Neural crest cell (in vitro differentiated cells): ENCODE measurements around the gene TMC5. TPM values are rescaled to one million over a fixed set of nuclear protein-coding genes. Genes with fewer than 3 reads are reported as not detected.

Experiments used
- DNase-seq: peaks from one replicate; pipeline ENCODE4 v3.0.0; 2021; ENCODE audit warnings: low read depth, mixed read lengths, low spot score
- H3K27ac Mint-ChIP-seq: one replicate; pipeline ENCODE4 v1.8.0; 2021; ENCODE audit warnings: mild to moderate bottlenecking, mixed read lengths; ENCODE audit not compliant: unreplicated experiment
- H3K27me3 Mint-ChIP-seq: 2 replicates; pipeline ENCODE4 v1.8.0; 2021; ENCODE audit warnings: low read depth, mild to moderate bottlenecking, mixed read lengths
- H3K36me3 Mint-ChIP-seq: 2 replicates; pipeline ENCODE4 v1.8.0; 2021; ENCODE audit warnings: low read depth, mild to moderate bottlenecking, mixed read lengths
- H3K4me1 Mint-ChIP-seq: 2 replicates; pipeline ENCODE4 v1.8.0; 2021; ENCODE audit warnings: mixed read lengths
- H3K4me3 Mint-ChIP-seq: one replicate; pipeline ENCODE4 v1.8.0; 2021; ENCODE audit warnings: mild to moderate bottlenecking, mixed read lengths
- H3K9me3 Mint-ChIP-seq: 2 replicates; pipeline ENCODE4 v1.8.0; 2021; ENCODE audit warnings: mixed read lengths
- CTCF ChIP-seq: fragments of 200-600 bp; sonication (generic); conservative IDR thresholded peaks from 2 replicates; pipeline ENCODE4 v1.5.0; 2021; ENCODE audit warnings: antibody characterized with exemption, mild to moderate bottlenecking
- total RNA-seq: library from RNA; stranded (reverse); gene quantifications from 2 replicates; pipeline ENCODE4 v1.2.1, GENCODE V29; 2021

TMC5 gene
- total RNA-seq, 1 donor from 2014 or later = not detected

GRCh38 chr16:19431636-19432340 is 14.1 kb downstream of the TMC5 start:
- no peaks in the 10 kb centered on the region for H3K36me3 Mint-ChIP-seq
- TF ChIP-seq CTCF = no peak
- H3K4me3 Mint-ChIP-seq = no peak overlapping the region
- no peak overlapping the region for H3K27ac Mint-ChIP-seq
- no peaks in the 10 kb centered on the region for H3K9me3 Mint-ChIP-seq
- no peak for DNase-seq
- no peaks in the 10 kb centered on the region for H3K4me1 Mint-ChIP-seq
- H3K27me3 Mint-ChIP-seq = no peaks in the 10 kb centered on the region

- Mint-ChIP-seq H3K4me1 (no peaks in the 10 kb centered on the region), H3K36me3 (no peaks in the 10 kb centered on the region), H3K27me3 (no peaks in the 10 kb centered on the region), H3K27ac (no peak overlapping the region), H3K9me3 (no peaks in the 10 kb centered on the region), H3K4me3 (no peak overlapping the region)
- TF ChIP-seq CTCF = no peak
- no peak for DNase-seq
Observed at GRCh38 chr16:19432429-19432828, 14.7 kb downstream of the TMC5 start.

GRCh38 chr16:19434584-19434983 is 16.9 kb downstream of the TMC5 start:
- no peak overlapping the region for H3K4me3 Mint-ChIP-seq
- no peaks in the 10 kb centered on the region for H3K9me3 Mint-ChIP-seq
- no peaks in the 10 kb centered on the region for H3K36me3 Mint-ChIP-seq
- no peak for DNase-seq
- no peak for TF ChIP-seq CTCF
- no peaks in the 10 kb centered on the region for H3K4me1 Mint-ChIP-seq
- H3K27me3 Mint-ChIP-seq = no peaks in the 10 kb centered on the region
- no peak overlapping the region for H3K27ac Mint-ChIP-seq

- H3K36me3 Mint-ChIP-seq = no peaks in the 10 kb centered on the region
- H3K27me3 Mint-ChIP-seq = no peaks in the 10 kb centered on the region
- H3K9me3 Mint-ChIP-seq = no peaks in the 10 kb centered on the region
- no peaks in the 10 kb centered on the region for H3K4me1 Mint-ChIP-seq
- no peak for TF ChIP-seq CTCF
- no peak overlapping the region for H3K4me3 Mint-ChIP-seq
- DNase-seq = no peak
- no peak overlapping the region for H3K27ac Mint-ChIP-seq
Observed at GRCh38 chr16:19436540-19436939, 18.9 kb downstream of the TMC5 start.

GRCh38 chr16:19437280-19437679 is 19.6 kb downstream of the TMC5 start:
- H3K27me3 Mint-ChIP-seq = no peaks in the 10 kb centered on the region
- no peaks in the 10 kb centered on the region for H3K4me1 Mint-ChIP-seq
- DNase-seq = no peak
- no peak overlapping the region for H3K4me3 Mint-ChIP-seq
- H3K27ac Mint-ChIP-seq = no peak overlapping the region
- no peak for TF ChIP-seq CTCF
- no peaks in the 10 kb centered on the region for H3K9me3 Mint-ChIP-seq
- no peaks in the 10 kb centered on the region for H3K36me3 Mint-ChIP-seq
